A673 (cell line): ENCODE measurements around the gene RBM20. TPM values are rescaled to one million over a fixed set of nuclear protein-coding genes. Genes with fewer than 3 reads are reported as not detected.

Source experiments
- BruUV-seq: library from RNA; stranded (reverse); fragments of 400-500 nt; replicated peaks from 2 replicates; lab custom pipeline; 2021; lab: Mats Ljungman, UMichigan
- CTCF ChIA-PET: fragments of 300-600 bp; sonication (Branson Sonifier 250); formaldehyde crosslinking; loops from one replicate; lab custom pipeline; 2022; ENCODE audit warnings: antibody characterized with exemption; lab: Charles Lee
- POLR2A ChIA-PET: fragments of 300-600 bp; sonication (Branson Sonifier 250); formaldehyde crosslinking; loops from one replicate; lab custom pipeline; 2022; ENCODE audit warnings: antibody characterized with exemption; ENCODE audit not compliant: low non-redundant PET; lab: Charles Lee
- DNase-seq: peaks from one replicate; pipeline ENCODE4 v3.0.0-alpha.2; 2015; ENCODE audit warnings: low spot score
- H3K27ac ChIP-seq: fragments of 200-600 bp; sonication (generic); 2 replicates; pipeline ENCODE4 v1.5.1; 2016; ENCODE audit warnings: mixed run types, low read depth, mild to moderate bottlenecking, mixed read lengths, antibody characterized with exemption, low read length; ENCODE audit not compliant: poor library complexity, severe bottlenecking
- H3K27me3 ChIP-seq: fragments of 200-600 bp; sonication (generic); replicated peaks from 2 replicates; pipeline ENCODE4 v1.6.1; 2017; ENCODE audit warnings: mixed run types, low read depth, mild to moderate bottlenecking, mixed read lengths, antibody characterized with exemption, low read length; ENCODE audit not compliant: insufficient read depth, poor library complexity
- H3K36me3 ChIP-seq: fragments of 200-600 bp; sonication (generic); 2 replicates; pipeline ENCODE4 v1.6.1; 2016; ENCODE audit warnings: mixed run types, mild to moderate bottlenecking, mixed read lengths, antibody characterized with exemption, low read length; ENCODE audit not compliant: insufficient read depth, poor library complexity, severe bottlenecking
- H3K4me1 ChIP-seq: fragments of 200-600 bp; sonication (generic); 2 replicates; pipeline ENCODE4 v1.6.1; 2017; ENCODE audit warnings: mixed run types, mild to moderate bottlenecking, mixed read lengths, antibody characterized with exemption, low read length; ENCODE audit not compliant: insufficient read depth, poor library complexity, severe bottlenecking
- H3K4me3 ChIP-seq: fragments of 200-600 bp; sonication (generic); 2 replicates; pipeline ENCODE4 v1.5.1; 2016; ENCODE audit warnings: low read depth, mixed run types, mild to moderate bottlenecking, mixed read lengths, low read length; ENCODE audit not compliant: poor library complexity, severe bottlenecking
- H3K9me3 ChIP-seq: fragments of 200-600 bp; sonication (generic); 2 replicates; pipeline ENCODE4 v1.6.1; 2016; ENCODE audit warnings: mixed run types, low read depth, mild to moderate bottlenecking, mixed read lengths, antibody characterized with exemption, low read length; ENCODE audit not compliant: poor library complexity, severe bottlenecking
- CTCF ChIP-seq: fragments of 300-800, 200-600 bp; sonication (generic); conservative IDR thresholded peaks from 2 replicates; pipeline ENCODE4 v1.5.1; 2017; ENCODE audit warnings: low read depth, mild to moderate bottlenecking, antibody characterized with exemption, low read length, moderate library complexity, mixed read lengths
- EZH2 ChIP-seq: fragments of 200-600 bp; sonication (generic); IDR thresholded peaks from 2 replicates; pipeline ENCODE4 v1.6.1; 2017; ENCODE audit warnings: borderline replicate concordance, low read depth, mild to moderate bottlenecking, mixed read lengths, antibody characterized with exemption, low read length; ENCODE audit not compliant: poor library complexity, severe bottlenecking
- intact Hi-C: fragments of 100-400 bp; cut with micrococcal nuclease; formaldehyde crosslinking; loops from one replicate; pipeline ENCODE4 v1.10.0; 2022; ENCODE audit not compliant: unreplicated experiment
- total RNA-seq: library from RNA; stranded (reverse); gene quantifications from 2 replicates; pipeline ENCODE4 v1.2.3, GENCODE V29; 2021

Gene RBM20
- total RNA-seq, 1 experiment from 2014 or later = 1.3 TPM

DNA sequence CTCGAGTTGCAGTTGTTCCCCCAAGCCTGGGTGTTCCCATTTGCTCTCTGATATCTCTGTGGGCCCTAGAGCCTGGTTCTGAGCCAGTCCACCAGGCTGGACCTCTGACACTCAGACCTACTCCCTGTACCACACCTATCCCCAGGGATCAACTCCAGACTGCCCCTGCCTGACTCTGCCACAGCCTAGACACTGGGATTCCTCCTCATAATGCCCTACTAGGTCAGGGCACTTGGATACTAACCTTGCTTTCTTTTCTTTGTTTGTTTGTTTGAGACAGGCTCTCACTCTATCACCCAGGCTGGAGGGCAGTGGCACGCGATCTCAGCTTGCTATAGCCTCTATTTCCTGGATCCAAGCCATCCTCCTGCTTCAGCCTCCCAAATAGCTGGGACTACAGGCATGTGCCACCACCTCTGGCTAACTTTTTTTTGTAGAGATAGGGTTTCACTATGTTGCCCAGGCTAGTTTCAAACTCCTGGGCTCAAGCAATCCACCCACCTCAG, 196.8 kb downstream of the RBM20 start:
- POLR2A ChIA-PET = no interaction called here
- CTCF ChIA-PET = no interaction called here
- Histone ChIP-seq H3K4me1 (no peaks in the 10 kb centered on the region), H3K36me3 (no peaks in the 10 kb centered on the region), H3K27ac (no peak overlapping the region), H3K9me3 (no peaks in the 10 kb centered on the region), H3K27me3 (no peaks in the 10 kb centered on the region), H3K4me3 (no peak overlapping the region)
- no peak for TF ChIP-seq EZH2
- no peak for TF ChIP-seq CTCF
- BruUV-seq = no TSS peak
- intact Hi-C loops = no loop called here
- DNase-seq = no peak

DNA sequence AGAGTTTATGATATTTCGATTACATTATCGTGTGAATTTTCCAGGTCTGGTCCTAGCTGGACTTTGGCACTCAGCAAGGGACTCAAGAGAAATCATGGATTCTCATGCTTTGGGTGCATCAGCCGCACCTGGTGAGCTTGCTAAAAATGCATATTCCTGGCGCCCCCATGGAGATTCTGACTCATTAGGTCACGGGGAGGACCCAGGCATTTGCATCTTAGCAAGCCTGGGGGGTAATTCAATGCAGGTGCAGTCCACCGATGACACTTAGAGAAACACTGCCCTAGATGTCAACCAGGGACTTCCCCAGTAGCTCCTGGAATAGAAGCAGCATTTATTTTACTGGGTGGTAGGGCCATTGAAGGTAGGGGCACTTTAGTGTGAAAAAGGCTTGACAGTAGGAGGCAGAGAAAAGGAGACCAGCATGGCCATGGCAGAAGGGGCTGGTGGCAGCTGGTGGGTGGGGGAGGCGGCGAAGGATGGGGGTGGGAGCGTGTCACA, 197.7 kb downstream of the RBM20 start:
- Histone ChIP-seq H3K36me3 (no peaks in the 10 kb centered on the region), H3K27ac (no peak overlapping the region), H3K4me3 (no peak overlapping the region), H3K27me3 (no peaks in the 10 kb centered on the region), H3K9me3 (no peaks in the 10 kb centered on the region), H3K4me1 (no peaks in the 10 kb centered on the region)
- ChIA-PET CTCF (no interaction called here), POLR2A (no interaction called here)
- BruUV-seq = no TSS peak
- DNase-seq = no peak
- TF ChIP-seq EZH2 = no peak
- no peak for TF ChIP-seq CTCF
- intact Hi-C loops = no loop called here

DNA sequence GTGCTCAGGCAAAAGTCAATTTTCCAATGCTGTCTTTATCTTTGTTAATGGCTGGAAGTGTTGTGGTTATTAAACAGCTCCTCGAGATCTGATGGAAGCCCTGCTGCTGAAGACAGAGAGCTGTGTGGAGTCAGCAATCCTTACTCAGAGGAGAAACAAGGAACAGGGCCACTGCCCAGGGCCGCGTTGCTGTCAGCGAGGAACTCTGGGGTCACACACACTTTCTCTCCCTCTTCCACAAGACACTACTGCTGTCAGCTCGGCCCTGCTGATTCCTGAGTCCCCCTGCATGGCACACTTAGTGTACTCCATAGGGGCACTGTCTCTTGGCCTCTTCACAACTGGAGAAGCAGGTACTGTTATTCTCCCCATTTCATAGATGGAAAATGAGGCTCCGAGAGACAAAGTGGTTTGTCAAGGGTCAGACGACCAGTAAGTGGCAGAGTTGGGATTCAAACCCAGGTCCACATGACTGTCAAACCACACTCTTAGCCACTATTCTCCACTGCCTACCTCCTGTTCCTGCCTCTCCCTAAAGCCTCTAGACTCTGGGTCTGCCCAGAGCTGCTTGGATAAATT, 198.3 kb downstream of the RBM20 start:
- BruUV-seq = no TSS peak
- ChIA-PET POLR2A (no interaction called here), CTCF (no interaction called here)
- no peak for DNase-seq
- Histone ChIP-seq H3K4me1 (no peaks in the 10 kb centered on the region), H3K4me3 (no peak overlapping the region), H3K36me3 (no peaks in the 10 kb centered on the region), H3K27ac (no peak overlapping the region), H3K27me3 (no peaks in the 10 kb centered on the region), H3K9me3 (no peaks in the 10 kb centered on the region)
- intact Hi-C loops = no loop called here
- TF ChIP-seq EZH2 = no peak

DNA sequence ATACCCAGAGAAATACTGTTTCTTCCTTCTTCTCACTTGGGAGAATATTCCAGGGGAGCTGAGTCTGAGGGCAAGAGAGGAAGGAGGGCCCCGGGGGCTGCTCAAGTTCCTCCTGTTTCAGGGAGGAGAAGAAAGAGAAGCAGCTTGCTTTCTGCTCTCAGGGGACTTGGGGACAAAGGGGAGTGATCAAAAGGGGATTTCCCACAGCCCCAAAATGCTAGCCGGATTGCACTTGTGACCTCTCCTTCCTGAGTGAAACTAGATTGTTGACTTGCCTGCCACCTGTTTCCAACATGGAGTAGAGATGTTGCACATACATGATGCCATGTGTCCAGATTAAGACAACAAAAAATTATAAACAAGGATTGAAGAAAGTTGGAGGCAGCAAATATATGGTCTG, 198.9 kb downstream of the RBM20 start:
- Histone ChIP-seq H3K4me1 (no peaks in the 10 kb centered on the region), H3K27me3 (no peaks in the 10 kb centered on the region), H3K9me3 (no peaks in the 10 kb centered on the region), H3K36me3 (no peaks in the 10 kb centered on the region), H3K27ac (no peak overlapping the region), H3K4me3 (no peak overlapping the region)
- POLR2A ChIA-PET = no interaction called here
- DNase-seq = peak; percentile 31
- TF ChIP-seq CTCF (no peak), EZH2 (no peak)
- CTCF ChIA-PET = no interaction called here
- BruUV-seq = no TSS peak
- intact Hi-C loops = no loop called here
